ENCODE measurements around the gene NME3.

DNA sequence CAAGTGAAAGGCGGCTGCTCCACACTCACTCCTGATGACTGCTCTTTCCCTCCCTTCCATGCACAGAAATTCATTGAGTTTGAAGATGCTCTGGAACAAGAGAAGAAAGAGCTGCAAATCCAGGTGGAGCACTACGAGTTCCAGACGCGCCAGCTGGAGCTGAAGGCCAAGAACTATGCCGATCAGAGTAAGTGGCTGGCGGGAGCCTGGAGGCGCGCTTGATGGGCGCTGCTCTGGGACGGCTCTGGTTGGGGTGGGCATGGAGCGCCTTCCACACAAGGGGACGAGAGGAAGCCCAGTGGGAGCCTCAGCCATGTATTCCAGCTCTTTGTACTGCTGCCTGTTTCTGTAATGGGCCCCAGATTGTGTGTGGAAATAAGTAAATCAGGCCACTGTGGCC, 46.9 kb downstream of the NME3 start:
- TF ChIP-seq, protein P1, sequence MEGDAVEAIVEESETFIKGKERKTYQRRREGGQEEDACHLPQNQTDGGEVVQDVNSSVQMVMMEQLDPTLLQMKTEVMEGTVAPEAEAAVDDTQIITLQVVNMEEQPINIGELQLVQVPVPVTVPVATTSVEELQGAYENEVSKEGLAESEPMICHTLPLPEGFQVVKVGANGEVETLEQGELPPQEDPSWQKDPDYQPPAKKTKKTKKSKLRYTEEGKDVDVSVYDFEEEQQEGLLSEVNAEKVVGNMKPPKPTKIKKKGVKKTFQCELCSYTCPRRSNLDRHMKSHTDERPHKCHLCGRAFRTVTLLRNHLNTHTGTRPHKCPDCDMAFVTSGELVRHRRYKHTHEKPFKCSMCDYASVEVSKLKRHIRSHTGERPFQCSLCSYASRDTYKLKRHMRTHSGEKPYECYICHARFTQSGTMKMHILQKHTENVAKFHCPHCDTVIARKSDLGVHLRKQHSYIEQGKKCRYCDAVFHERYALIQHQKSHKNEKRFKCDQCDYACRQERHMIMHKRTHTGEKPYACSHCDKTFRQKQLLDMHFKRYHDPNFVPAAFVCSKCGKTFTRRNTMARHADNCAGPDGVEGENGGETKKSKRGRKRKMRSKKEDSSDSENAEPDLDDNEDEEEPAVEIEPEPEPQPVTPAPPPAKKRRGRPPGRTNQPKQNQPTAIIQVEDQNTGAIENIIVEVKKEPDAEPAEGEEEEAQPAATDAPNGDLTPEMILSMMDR (IDR thresholded peaks at IDR 0.05), result no peak
- TF ChIP-seq POLR2AphosphoS5 (IDR thresholded peaks at IDR 0.05) (no peak), EP300 (IDR thresholded peaks at IDR 0.05) (no peak), POLR2A (IDR thresholded peaks at IDR 0.05) (no peak)
